GM11168 (cell line): Measurements from ENCODE around the gene EFCAB9.
"Not testable (repeated sequence)": the region's sequence is repeated elsewhere in the genome, so short reads cannot be mapped to it uniquely, and the experiment has no call there.

ENCODE experiments used
- in situ Hi-C: fragments of 300-500 bp; cut with MboI; formaldehyde crosslinking; loops from one replicate; pipeline ENCODE4 v1.12.0; 2022; ENCODE audit warnings: low sequenced_read_pairs; ENCODE audit not compliant: unreplicated experiment

Gene EFCAB9

DNA sequence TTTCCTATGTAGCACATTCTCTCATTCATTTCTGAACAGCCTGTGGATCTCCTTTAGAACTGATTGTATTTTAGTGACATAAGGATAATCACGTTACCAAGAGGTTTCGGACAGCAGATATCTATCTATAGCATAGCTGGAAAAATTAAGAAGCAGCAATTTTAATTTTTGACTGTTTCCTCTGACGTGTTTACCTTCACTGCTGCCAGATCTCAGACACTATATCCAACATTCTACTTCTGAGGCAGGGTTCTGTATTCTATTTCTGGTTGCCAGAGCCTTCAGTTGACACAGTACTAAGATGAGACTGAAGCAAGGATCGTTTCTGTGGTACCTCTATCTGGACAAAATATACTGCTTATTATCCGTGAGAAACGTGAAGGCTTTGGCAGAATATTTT lies at the start of gene EFCAB9:
EFCAB9 (plus strand) TSS at position 301 of the 400 bp plus-strand sequence; CDS start at position 302, 1 bp downstream.
- in situ Hi-C loops = no loop called here

DNA sequence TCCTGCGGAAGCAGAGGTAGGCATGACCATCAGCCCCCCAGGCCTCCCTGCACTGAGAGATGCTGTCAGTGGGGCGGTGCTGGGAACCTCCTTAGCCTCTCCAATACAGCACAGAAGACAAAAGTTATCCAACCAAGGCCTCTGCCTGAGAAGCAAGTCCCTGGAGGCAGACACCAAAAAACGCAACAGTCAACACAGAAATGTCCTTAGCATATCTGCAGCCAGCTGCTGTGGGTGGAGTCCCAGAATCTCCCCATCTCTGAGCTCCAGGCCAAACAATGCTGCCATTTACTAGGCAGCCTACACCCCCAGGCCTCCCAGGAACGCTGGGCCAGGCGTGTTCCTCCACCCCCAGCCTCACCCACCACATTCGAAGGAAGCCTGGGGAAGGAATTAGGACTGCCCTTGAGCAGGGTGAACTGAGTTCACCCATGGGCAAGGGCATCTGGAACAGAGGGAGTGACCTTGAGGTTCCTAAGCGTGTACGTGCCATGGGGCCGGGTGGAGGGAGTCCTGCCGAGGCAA lies 49.6 kb upstream of the EFCAB9 start:
- in situ Hi-C loops = no loop called here

- in situ Hi-C loops = no loop called here
Observed at GRCh38 chr5:172144931-172145869, 48.8 kb upstream of the EFCAB9 start.

DNA sequence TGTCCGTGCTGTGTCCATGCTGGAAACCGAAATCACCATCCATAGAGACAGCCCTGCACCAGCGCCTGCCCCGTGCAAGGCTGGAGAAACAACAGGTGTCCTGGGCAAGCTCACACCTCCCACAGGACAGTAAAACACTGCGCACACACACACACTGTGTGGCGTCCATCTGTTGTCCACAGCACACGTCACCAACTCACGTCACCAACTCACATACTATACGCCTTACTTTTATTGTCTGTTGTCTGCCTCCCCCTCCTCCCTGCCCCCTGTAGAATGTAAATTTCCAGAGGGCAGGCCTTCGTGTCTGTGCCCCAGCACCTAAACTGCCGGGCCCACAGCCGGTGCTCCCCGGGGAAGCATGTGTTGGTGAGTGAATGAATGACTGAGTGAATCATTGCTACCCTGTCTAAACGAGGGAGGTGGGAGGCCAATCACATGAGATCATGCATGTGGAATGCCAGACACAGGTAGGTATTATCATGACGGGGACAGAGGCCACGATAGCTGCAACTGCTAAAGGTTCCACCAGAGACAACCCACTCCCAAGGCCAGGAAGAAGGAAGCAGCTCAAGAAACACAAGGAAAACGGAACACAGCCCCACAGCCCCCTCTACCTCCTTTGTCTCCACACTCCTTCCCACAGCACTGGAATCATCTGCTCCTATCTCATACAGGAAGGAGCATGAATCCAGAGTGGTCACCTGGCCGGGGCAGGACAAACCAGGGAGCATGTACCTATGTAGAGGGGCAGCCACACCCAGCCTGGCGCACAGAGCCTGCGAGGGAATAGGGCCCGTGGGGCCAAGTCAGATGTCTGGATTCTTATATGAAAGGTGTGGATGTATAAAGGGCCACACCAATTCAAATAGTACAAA lies 47.9 kb upstream of the EFCAB9 start:
- in situ Hi-C loops = no loop called here

DNA sequence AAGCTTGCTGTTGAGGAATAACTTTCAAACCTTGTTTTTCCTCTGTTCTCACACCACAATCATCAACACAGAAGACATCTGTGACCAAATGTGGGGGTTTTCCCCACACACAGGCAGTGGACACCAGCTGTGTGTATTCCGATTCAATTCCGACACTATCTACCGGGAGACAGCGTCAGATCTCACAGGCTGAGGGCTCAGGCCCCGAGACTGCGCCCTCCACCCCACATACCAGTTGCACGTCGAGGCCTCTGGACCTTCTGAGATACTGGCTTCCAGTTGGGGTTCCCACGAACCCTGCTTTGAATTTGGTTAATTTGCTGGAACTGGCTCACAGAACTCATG lies 47.3 kb upstream of the EFCAB9 start:
- in situ Hi-C loops = no loop called here

DNA sequence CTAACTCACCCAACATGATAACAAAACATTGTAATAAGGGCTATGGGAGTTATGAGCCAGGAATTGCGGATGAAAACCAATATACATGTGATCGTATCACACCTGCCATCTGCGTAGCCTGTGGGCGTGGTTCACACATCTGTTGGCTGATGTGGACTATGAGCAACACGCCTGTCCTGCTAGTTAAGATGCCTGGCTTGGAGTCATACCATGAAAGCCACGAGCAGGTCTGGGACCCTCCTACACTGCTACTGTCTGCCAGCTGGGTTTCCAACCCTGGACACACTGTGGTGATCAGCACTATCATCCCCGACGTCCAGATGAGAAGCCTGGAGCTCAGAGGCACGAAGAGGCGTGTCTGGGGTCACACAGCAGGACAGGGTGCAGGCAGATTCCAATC lies 46.1 kb upstream of the EFCAB9 start:
- in situ Hi-C loops = no loop called here

DNA sequence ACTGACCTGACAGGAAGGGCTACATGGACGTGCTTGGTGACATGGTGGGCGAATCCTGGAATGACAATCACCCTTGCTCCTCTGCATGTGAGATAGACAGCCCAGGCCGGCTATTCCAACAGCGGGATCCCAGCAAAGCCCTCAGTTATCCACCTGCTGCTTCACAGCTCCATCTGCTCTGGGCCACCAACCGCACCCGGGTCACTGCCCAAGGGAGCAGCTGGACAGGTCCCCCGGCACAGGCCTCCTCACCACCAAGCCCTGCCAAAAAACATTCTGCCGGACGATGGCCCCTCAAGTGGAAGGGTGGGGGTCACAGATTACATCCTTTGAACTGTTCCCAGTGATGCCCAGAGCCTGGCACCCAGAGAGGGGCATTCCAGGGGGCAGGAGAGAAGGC lies 45.6 kb upstream of the EFCAB9 start:
- in situ Hi-C loops = no loop called here

- in situ Hi-C loops = no loop called here
Observed at GRCh38 chr5:172149073-172149472, 44.9 kb upstream of the EFCAB9 start.

DNA sequence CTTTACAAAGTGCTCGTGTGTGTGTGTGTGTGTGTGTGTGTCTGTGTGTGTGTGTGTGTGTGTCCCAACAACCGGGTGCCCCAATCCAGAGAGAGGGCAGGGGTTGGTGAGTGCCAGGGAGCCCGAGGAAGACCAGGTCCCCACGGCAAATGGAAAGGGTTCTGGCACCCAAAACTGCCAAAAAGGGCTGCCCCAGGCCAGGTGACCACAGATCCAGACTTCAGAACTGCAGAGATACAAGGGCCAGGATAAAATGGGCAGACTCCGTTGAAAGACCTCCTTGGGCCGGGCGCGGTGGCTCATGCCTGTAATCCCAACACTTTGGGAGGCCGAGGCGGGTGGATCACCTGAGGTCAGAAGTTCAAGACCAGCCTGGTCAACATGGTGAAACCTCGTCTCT lies 44.5 kb upstream of the EFCAB9 start:
- in situ Hi-C loops = not testable (repeated sequence)

DNA sequence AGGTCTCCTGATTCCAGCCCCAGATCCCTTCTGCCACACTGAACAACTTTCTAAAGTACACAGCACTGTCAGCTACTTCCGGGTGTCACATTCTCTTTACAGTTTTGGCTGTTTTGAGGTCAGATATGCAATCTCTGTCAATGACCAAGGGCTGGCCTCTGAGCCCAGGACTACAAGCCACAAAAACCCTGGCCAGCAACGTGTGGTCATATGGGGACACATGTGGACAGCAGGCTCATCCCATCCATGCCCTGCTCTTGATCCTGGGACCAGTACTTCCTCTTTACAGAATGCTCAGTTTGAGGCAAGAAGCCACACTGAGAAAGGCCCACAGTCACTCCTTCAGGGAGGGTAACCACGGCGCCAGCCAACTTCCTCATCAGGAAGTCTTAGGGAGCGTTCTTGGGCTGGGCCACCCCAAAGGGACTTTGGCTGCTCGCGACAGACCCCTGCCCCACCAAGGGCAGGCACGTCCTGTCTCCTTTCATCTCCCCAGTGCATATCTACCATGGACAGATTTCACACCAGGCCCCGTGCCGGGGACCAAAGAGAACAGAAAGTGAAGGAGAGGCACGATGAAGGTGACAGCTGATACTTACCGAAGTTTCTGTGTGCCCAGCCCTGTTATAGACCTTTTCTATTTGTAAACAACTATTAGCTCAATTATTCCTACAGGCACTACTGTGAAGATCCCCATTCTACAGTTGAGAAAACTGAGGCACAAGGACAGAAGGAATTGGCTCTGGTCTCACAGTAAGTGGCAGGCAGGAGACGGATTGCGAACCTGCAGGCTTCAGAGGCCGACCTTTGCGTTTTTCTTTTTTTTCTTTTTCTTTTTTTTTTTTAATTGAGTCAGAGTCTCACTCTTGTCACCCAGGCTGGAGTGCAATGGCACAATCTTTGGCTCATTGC lies 43.2 kb upstream of the EFCAB9 start:
- in situ Hi-C loops = no loop called here

DNA sequence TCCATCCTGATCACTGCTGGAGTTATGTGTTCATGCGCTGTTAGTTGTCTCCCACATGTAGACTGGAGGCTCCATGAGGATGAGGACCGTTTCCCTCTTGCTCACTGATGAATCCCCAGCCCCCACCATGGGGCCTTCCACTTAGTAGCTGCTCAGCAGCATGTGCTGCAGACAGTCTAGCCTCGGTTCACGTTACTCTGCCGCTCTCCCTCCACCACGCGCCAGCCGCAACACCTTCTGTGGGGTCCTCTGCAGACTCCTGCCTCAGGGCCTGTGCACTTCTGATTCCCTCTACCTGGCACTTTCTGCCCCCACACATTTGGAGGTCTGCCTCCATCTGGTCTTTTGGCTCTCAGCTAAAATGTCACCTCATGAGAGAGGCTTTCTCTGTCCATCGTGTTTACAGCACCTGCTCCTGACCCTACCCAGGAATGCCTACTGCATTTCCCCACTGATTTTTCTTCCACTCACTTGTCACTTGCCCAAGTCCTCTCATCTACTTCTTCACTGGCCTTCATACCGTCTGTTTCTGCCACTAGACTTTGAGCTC lies 42.2 kb upstream of the EFCAB9 start:
- in situ Hi-C loops = no loop called here

- in situ Hi-C loops = no loop called here
Observed at GRCh38 chr5:172153695-172154094, 40.3 kb upstream of the EFCAB9 start.

DNA sequence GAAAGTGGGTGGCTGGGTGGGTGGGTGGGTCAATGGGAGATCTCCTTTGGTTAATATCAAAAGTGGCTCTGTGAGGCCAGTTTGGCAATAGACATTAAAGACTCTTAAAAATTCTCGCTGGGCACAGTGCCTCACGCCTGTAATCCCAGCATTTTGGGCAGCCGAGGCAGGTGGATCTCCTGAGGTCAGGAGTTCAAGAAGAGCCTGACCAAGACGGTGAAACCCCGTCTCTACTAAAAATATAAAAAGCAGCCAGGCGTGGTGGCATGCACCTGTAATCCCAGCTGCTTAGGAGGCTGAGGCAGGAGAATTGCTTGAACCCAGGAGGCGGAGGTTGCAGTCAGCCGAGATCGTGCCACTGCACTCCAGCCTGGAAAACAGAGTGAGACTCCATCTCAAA lies 38.9 kb upstream of the EFCAB9 start:
- in situ Hi-C loops = not testable (repeated sequence)

- in situ Hi-C loops = no loop called here
Observed at GRCh38 chr5:172156541-172156994, 37.4 kb upstream of the EFCAB9 start.

DNA sequence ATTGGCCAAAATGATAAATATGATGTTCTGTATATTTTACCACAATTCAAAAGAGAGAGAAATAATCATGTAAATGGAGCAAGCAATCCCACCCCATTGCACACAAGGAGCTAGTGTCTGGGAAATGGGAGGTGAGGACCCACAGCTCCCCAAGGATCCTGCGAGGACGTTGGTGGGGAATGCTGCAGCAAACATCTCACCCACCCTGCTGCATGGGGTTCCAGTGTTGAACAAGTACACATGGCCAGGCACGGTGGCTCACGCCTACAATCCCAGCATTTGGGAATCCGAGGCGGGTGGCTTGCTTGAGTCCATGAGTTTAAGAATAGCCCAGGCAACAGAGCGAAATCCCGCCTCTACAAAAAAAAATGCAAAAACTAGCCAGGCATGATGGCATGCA lies 35.0 kb upstream of the EFCAB9 start:
- in situ Hi-C loops = no loop called here

- in situ Hi-C loops = no loop called here
Observed at GRCh38 chr5:172160506-172160905, 33.5 kb upstream of the EFCAB9 start.

GRCh38 chr5:172162323-172162986 lies 31.5 kb upstream of the EFCAB9 start:
- in situ Hi-C loops = no loop called here

- in situ Hi-C loops = no loop called here
Observed at GRCh38 chr5:172162987-172163343, 31.0 kb upstream of the EFCAB9 start.

GRCh38 chr5:172163346-172163745 lies 30.6 kb upstream of the EFCAB9 start:
- in situ Hi-C loops = no loop called here
